IPS-18c (cell line): ENCODE data around the gene PLAC9.

Experiments
- H3K4me3 ChIP-seq: 2 replicates; pipeline ENCODE4 v1.7.0; 2013; ENCODE audit warnings: low read depth, mild to moderate bottlenecking, low read length, moderate library complexity; ENCODE audit not compliant: insufficient read depth
- H3K9me3 ChIP-seq: one replicate; pipeline ENCODE4 v1.6.1; 2013; ENCODE audit warnings: mild to moderate bottlenecking, low read length, moderate library complexity; ENCODE audit not compliant: control insufficient read depth, insufficient read depth

Gene PLAC9

DNA sequence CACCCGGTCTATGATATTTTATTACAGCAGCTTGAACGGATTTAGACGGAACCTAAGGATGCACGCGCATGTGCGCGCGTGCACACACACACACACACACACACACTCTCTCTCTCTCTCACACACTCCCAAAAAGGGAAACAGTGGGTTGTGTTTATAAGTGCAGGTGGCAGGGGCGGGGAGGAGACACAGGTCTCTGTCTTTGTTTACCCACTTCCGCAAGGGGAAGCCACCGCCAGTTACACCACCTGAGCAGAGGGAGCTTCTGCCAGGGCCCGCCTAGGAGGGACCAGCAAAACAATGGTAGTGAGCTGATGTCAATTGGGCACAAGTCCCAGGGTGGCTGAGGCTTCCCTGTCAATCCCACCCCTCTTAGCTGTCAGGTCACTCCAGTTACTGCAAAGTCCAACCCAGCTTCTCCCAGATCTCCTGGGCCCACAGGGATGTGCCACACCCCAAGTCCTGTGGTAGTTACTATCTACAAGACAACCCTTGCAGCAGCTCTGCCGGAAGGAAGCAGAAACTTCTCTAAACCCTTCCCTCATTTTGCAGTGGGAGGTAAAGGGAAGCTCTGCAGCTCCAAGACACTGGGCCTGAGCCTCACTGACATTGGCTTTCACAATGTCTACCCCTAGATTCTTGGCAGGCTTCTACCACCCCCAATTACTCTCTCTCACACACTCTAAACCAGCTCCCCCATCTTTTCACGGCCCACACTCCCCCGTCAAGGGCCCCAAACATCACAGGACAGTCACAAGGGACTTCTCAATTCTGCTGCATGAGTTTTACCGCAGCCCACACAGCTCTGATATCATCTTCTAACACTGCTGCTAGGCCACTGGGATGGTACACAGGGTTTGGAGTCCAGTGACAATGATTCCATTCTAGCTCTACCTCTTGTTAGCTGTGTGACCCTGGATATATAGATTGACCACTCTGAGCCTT, 55.2 kb downstream of the PLAC9 start:
- no peaks in the 10 kb centered on the region for H3K9me3 ChIP-seq
- no peak overlapping the region for H3K4me3 ChIP-seq

- Histone ChIP-seq H3K4me3 (no peak overlapping the region), H3K9me3 (no peaks in the 10 kb centered on the region)
These were observed 56.2 kb downstream of the PLAC9 start for GRCh38 chr10:80188713-80189112.

DNA sequence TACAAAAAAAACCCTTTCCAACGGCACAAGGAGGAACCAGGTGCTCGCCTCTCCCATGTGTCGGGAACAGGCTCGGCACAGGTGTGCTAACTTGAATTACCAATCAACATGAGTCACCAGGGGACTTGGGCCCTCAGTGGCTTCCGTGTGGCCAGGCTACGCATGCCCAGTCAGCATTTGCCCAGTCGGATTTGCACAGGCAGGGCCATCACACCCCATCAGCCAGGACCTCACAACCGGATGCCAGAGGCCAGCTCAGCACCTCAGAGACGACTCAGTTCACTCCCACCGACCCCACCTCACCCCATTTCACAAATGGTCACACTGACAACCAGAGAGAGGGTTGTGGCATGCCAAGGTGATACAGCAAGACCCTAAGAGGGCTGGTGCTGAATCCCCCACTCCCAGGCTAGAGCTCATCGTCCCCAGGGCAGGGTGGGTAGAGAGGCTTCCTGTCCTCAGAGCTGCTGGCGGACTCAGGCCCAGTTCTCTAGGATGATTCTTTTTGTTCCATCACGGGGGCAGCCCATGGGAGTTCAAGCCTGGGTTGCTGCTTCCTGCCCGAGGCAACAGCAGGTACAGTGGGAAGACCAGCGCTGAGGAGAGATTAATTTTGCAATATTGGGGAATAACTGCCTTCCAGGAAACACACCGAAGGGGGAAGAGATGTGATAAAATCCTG, 59.2 kb downstream of the PLAC9 start:
- no peak overlapping the region for H3K4me3 ChIP-seq
- H3K9me3 ChIP-seq = no peaks in the 10 kb centered on the region

GRCh38 chr10:80192553-80192952, 60.0 kb downstream of the PLAC9 start:
- H3K4me3 ChIP-seq = no peak overlapping the region
- no peaks in the 10 kb centered on the region for H3K9me3 ChIP-seq

DNA sequence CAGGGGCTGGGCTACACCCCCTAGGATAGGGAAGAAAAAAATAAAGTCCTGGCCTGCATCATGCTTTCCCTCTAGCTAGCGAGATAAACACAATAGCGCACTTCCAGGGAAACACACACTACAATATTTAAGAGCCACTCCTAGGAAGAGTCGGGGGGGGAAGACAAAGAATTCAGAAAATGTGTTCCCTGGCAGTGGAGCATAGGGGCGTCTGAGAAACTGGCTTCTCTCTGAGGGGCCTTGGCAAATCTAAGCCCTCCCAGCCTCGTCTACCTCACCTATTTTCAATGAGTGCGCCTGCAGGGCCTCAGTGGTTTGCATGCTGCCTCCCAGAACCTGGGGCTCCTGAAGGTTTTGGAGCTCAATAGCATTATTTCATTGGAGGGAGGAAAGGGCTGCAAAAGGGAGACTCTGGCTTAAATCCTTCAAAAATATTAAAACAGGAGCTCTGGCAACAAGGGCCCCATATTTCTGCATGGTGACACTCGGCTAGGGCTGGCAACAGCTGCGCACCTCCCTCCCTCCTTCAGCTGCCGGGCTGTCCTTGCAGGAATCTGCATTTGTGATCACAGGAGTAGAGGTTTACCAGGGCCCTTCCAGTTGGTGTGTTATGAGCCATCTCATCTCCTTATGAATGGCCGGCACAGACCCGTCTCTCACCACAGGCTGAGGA, 62.0 kb downstream of the PLAC9 start:
- Histone ChIP-seq H3K9me3 (no peaks in the 10 kb centered on the region), H3K4me3 (no peak overlapping the region)
